Activated CD4-positive, alpha-beta T cell treated with anti-CD3 and anti-CD28 coated beads, Interleukin-2, amount 50 U/mL, for 4 hours (primary cell): ENCODE measurements around the gene EYA2.
"Not testable (repeated sequence)": the region's sequence is repeated elsewhere in the genome, so short reads cannot be mapped to it uniquely, and the experiment has no call there.

Experiments used
- DNase-seq, 2 experiments: peaks; one replicate each; pipeline ENCODE4 v3.0.0-alpha.2; 2020

Gene EYA2

DNA sequence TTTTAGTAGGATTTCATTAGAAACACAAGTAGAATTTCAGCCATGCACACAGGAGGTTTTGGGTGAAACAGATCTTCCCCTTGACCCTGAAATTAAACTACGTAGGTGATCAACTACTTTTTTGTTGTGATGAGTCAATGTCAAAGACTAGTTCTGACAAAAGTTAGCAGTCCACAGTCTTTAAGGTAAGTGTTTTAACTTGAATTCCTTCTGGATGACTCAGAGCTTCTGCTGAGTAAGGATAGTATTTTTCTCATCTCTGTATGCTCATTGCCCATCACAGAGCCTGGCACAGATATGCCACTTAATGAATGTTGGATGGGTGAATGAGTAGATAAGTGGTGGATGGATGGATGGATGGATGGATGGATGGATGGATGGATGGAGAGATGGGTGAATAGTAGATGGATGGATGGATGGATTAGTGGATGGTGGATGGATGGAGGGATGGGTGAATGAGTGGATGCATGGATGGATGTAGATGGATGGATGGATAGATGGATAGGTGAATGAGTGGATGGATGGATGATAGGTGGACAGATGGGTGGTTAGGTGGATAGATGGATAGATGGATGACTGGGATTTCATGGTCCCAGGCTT lies 296.5 kb downstream of the EYA2 start:
- DNase-seq, result no peak

DNA sequence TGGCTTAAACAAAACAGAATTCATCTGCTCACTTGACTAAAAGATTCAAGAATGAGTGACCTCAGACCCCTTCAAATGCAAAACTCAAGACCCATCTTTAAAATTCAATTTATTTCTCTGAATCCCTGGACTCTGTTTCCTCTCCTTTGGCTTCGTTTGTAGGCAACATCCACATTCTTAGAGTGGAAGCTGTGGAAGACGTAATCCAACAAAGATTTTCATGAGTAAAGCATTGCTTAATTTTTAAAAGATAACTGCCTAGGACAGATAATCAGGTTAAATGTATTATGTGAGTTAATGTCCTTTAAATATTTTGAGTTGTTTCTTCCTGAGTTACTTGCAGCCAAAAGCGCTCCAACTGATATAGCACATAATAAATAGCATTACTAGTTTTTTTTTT lies 297.3 kb downstream of the EYA2 start:
- DNase-seq, result no peak

DNA sequence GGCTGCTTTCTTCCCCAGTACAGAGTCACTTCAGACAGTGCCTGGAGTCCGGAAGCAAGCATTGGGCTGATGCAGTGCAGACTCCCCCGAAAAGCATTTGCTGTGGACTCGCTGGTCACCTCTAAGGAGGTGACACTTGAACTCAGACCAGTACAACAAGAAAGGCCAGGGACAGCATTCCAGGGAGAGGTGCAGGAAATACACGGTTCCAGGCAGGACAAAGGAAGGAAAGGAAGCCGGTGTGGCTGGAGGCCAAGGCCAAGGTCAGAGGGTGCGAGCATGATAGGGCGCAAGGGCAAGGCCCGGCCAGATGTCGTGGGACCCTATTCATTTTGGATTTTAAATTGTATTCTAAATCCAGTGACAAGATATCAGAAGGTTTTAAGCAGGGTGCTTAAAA lies 300.9 kb downstream of the EYA2 start:
- no peak for DNase-seq

DNA sequence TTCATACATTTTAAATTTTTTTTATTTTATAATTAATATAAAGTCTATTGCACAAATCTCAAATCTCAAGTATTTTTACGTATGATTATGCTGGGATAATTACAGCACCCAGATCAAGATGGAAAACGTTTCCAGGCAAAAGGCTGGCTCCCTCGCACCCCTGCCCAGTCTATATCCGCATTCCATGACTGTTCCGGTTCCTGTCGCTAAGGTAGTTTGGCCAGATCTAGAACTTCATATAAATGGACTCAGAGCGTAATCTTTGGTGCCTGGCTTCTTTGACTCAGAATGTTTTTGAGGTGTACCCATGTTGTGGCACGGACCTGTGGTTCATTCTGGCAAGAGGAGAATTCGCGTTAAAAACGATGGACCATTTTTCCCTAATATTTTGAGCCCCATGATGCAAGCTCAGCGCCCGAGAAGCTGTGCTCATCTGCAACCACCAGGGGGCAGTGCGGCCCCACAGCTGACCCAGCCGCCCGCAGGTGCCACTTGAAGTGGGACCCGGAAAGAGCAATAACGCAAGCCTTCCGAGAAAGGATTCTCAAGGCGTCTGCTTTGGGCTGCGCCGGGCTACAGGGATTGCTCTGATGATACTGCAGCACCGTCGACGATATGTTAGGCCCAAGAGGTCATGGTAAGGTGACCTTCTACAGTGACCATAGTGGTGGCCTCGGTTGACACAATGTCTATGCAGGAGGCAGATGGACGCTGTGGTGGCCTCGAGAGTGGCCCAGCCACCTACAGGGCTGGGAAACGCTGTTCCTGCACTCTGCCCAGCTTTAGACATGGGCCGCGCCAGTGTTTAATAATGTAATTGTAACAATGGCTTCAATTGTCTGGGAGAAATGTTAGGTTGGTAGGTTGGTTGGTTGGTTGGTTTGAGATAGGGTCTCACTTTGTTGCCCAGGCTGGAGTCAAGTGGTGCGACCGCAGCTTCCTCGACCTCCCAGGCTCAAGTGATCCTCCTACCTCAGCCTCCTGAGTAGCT lies 301.7 kb downstream of the EYA2 start:
- peak; percentile 66 to 71 for DNase-seq

DNA sequence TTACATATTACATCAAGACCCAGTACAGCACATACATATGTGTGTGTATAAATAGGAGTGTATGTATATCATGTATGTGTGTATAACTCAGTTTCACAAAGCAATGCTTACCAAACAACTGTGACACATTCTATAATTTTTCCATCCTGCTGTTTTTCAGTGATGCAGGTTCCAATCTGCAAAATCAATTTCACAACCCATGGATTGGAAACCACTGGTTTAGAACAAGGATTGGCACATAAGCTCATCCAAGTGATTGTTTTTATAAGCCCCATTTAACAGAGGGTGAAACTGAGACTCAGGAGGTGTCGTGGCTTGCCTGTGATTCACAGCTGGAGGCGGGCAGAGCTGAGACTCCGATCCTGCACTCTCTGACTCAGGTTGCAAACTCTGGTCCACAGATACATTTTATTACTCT lies 303.6 kb downstream of the EYA2 start:
- no peak for DNase-seq

DNA sequence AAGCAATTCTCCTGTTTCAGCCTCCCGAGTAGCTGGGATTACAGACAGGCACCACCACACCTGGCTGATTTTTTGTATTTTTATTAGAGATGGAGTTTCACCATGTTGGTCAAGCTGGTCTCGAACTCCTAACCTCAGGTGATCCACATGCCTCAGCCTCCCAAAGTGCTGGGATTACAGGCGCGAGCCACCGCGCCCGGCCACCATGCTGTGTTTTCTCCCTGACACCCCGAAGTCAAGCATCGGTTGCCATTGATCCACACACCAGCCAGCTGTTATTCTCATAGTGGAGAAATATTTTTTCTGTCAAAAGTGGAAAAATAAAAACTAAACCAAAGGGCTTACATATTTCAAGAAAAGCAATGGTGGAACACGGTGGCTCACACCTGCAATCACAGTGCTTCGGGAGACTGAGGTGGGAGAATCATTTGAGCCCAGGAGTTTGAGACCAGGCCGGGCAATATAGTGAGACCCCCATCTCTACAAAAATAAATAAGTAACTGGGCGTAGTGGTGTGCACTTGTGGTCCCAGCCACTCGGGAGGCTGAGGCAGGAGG lies 304.4 kb downstream of the EYA2 start:
- no peak for DNase-seq

DNA sequence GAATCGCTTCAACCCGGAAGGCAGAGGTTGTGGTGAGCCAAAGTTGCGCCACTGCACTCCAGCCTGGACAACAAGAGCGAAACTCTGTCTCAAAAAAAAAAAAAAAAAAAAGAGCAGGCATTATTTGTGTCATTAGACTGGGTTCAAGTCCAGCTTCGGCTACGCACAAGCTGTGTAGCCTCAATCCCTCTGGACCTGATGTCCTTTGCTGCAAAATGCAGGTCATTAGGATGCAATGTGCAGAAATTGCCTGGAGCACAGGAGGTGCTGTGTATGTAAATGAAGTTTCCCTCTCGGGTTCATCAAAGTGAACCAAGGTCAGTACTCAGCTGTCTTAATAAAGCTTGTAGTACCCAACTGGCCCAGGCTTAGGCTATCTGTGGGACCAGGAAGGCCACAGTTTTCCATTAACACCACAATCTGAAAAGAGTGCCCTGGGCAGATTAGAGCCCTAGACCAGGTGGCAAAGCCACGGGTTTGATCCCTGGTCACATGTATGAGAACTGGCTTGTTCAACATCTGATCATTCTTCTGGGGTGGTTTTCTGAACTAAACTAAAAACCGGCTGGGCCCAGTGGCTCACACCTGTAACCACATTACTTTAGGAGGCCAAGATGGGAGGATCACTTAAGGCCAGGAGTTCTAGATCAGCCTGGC lies 306.6 kb downstream of the EYA2 start:
- DNase-seq, result no peak

DNA sequence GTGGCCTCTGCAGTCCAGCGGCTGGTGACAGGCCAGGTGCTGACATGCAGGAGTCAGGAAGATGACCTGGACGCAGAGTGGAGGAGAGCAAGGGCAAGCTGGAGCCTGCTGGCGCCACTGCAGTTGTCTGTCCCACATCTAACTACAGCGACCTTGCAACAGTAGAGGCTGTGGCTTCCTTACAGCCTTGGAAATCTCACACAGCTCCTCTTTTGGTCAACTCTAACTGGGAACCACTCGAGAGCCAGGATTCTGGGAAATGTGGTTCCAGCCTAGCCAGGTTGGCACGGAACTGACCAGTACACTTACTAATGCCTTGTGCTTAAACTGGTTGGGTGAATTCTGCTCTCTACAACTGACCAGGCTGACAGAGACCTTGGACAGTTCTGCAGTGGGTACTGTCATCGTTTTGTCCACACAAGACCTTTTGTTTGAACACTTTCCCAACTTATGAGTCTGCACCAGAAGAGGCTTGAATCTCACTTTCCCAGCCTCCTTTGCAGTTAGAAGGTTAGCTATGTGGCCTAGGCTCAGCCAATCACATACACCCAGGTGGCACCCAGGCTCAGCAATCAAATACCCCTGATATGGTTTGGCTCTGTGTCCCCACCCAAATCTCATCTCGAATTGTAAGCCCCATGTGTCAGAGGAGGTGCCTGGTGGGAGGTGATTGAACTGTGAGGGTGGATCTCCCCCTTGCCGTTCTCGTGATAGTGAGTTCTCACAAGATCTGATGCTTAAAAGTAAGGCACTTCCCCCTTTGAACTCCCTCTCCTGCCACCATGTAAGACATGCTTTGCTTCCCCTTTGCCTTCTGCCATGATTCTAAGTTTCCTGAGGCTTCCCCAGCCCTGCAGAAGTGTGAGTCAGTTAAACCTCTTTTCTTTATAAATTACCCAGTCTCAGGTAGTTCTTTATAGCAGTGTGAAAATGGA lies 308.4 kb downstream of the EYA2 start:
- no peak for DNase-seq

DNA sequence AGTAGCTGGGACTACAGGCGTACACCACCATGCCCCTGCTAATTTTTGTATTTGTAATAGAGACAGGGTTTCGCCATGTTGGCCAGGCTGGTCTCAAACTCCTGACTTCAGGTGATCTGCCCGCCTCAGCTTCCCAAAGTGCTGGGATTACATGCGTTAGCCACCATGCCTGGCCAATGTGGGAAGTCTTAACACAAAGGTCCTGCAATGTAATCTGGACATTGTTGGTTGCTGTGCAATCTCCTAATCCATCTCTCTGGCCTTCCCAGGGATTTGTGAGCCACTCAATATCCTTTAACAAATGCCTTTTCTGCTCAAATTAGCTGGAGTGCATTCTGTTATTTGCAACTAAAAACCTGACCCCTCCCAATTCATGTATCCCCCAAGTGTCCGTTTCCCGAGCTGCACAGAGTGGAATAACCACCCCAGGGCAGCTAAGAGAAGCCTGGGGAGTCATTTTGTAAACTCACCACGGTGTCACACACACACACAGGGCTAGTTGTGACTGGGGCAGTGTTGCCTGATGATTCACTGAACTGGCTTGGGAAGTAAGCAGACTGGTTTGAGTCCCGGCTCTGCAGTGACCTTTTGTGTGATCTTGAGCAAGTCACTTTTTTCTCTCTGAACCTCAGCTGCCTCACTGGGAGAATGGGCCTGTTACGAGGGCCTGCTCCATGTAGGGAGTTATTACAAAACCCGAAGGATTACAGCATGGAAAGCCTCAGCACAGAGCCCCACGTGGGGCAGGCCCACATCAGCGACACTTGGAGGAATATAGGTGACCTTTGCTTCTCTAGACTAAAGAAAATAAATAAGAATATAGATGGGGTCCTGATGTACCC lies 309.6 kb downstream of the EYA2 start:
- no peak for DNase-seq

DNA sequence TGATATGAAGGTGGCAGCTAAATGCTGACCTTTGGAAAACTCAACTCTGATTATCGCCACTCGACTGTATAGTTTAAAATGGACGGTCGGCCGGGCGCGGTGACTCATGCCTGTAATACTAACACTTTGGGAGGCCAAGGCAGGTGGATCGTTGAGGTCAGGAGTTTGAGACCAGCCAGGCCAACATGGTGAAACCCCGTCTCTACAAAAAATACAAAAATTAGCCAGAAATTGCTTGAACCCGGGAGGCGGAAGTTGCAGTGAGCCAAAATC lies 310.1 kb downstream of the EYA2 start:
- not testable (repeated sequence) for DNase-seq

DNA sequence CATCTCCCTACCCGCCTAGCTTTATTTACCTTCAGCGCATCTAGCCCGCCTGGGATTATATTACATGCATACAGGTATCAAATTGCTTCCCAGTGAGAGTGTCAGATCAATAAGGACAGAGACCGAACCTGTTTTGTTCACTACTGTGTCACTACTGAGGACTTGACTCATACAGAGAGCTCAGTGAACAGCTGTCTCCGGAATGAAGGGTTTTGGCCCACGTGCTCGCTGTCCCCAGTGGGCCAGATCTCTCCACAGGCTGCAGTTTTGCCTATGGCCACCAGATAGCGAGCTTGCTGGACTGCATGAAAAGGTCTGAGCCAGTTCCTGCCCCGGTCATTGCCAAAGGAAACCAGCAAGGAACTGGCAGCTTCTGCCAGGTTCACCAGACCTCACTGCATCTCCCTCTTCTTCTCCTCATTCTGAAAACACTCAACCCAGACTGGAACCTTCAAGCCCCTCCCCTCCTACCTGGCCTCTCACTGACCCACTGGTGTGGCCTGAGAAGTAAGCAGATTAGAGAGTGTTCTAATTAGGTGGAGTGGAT lies 311.0 kb downstream of the EYA2 start:
- no peak for DNase-seq

DNA sequence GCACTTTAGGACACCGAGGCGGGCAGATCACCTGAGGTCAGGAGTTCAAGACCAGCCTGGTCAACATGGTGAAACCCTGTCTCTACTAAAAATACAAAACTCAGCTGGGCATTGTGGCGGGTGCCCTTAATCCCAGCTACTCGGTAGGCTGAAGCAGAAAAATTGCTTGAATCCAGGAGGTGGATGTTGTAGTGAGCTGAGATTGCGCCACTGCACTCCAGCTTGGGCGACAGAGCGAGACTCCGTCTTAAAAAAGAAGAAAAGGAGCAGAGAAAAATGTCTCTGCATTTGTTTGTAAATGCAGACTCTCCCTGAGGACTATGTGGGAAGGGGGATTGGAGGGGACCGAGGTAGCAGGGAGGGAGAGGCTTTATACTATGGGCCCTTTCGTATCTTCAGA lies 311.9 kb downstream of the EYA2 start:
- not testable (repeated sequence) for DNase-seq

DNA sequence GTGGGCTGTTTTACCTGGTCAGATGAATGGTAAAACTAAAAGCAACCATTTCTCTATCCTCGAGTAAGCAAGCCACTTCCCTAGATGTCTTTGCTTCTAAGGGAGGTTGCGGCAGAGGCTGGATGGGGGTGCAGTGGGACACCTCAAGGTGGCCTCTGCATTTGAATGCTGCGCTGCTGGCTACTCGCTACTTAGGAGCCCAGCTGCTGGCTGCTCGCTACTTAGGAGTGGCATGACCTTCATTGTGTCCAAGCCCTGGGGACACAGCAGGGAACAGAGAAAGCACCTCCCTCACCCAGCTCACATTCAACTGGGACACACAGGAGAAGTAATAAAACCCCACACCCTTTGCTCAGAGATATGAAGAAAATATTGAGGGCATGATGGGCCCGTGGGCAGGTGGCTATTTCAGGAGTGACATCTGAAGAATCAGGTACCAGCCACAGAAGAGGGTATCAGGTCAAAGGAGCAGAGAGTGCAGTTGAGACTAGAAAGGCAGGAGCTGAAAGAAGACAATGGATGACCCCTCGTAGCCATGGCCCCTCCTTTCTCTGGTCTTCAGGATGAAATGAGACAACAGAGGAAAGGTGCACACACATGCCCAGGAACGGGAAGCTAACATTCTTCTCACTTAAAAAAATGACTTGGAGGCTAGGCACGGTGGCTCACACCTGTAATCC lies 312.5 kb downstream of the EYA2 start:
- DNase-seq, result no peak

DNA sequence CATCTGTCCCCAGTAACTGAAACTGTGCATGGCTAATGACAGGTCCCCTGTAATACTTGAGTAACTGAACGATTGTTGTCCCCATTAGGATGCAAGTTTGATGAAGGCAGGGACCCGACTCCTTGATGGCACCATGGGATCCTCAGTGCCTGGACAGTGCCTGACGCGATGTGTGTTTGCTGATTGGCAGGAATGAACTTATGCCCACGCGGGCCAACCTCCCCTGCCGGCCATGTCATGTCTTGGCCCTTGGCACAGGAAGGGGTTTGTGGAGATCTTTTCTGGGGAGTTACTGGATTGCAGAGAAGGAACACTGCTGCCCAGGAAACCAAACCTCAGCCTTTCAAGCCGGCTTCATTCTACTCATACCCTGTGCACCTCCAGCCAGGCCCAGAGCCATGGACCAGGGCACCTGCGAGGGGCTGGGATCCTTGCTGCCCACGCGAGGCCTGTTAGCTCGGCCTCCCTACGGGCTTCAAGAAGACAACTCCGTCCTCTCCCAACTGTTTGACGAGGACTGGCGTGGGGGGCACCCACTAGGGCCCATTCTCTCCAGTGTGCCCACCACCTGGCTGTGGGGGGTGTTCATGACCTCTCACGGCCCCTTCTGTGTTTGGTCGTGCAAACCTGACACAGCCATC lies 314.0 kb downstream of the EYA2 start:
- no peak for DNase-seq

DNA sequence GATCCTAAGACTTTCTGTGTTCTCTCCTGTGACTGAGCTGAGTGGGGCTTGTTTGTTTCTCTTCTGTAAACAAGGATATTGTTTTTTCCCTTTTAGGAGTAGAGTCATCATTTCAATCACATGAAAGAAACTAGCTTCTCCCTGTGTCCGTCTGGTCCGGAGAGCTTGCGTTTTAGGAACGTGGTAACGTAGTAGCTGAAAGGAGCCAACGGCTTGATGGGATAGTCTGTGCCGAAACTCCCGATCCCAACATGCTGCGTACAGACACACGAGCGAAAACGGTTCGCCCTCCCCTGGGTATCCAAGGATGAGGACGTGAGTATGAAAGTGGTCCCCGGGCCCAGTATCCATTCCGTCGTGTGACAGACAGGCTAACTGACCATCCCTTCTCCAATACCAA lies 315.3 kb downstream of the EYA2 start:
- DNase-seq, result no peak

DNA sequence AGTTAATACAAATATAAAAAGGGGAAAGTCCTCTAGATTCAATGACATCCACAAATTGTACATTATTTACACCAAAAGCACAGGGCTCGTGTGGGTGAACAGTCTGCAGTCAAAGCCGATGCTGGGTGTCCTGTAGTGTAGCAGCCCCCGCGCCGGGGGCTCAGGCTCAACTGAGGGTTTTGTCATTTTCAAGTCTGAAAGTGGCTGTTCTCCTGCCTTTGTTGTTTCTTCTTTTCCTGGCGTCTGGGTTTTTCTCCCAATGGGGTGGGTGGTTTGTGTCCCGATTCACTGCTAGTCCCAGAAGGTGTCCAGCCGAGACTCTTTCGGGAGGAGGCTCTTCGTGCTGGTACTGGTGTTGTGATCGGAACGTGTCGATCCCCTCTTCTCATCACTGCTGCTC lies 315.8 kb downstream of the EYA2 start:
- DNase-seq, result no peak

DNA sequence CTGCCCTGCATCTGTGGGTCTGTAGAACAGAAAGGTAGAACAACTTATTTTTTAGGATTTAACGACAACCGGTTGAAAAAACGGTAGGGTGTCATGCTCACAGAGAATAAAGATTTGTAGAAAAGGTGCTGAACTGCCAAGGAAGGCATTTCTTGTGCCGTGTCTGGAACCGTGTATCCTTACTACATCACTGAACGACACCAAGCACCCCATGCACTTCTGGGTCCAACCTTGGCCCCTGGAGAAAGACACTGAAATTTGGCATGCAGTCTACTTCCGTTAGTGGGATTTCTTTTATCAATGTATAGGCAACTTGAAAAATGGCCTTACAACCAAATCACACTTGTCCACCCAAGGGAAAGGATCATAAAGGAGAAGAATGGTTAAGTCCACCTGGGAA lies 316.4 kb downstream of the EYA2 start:
- no peak for DNase-seq

DNA sequence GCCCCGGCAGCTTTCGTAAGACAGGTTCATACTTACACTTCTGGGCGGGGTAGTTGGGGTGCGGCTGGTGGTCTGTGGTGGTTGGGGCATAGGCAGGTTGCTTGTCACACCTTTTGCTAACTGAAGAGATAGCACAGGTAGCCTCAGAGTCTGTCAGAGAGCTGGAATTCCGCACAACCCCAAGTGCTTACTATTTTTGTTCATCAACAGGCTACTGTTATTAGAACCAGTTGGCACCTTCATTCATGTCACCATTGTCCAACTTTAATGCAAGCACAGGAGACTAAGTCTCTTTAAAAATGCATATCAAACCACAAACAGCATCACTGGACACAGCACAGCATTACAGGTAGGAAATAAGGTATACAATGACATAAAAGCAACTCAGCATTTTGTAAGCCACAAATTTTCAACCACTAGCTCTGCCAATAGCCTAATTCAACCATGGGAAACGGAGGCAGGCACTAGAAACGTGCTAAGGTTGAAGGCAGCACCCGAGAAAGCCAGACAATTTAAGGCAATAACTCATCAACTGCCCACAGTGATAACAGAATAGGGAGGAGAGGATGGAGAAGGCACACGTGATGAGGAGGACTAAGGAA lies 318.1 kb downstream of the EYA2 start:
- DNase-seq, result no peak

DNA sequence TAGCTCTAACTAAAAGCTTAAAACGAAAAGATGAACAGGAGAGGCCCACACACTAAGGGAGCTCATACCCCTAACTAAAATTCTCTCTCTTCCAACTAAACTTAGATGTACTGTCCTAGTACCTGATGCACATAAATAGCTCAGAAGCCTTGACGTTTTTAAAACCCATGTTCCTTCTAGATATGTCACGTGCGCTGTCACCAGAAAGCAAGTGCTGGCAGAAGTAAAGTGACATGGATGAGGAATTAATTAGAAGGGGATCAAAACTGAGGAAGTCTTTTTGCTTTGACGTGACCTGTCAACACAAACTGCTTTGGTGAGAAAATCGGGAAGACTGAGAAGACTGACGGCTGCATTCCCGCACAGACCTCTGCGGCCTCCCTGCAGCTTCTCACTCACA lies 319.3 kb downstream of the EYA2 start:
- DNase-seq, result no peak
